Activated T-helper 1 cell treated with anti-CD3 and anti-CD28 coated beads, Interleukin-2, amount 50 U/mL, for 16 hours (primary cell): ENCODE data around the gene LIFR.
"Not testable (repeated sequence)": the region's sequence is repeated elsewhere in the genome, so short reads cannot be mapped to it uniquely, and the experiment has no call there.

Experiments used
- DNase-seq, 2 donors: peaks; one replicate each; pipeline ENCODE4 v3.0.0-alpha.2; 2020; ENCODE audit warnings: low read depth in 1 of 2, low spot score in 1 of 2

Gene LIFR, protein sequence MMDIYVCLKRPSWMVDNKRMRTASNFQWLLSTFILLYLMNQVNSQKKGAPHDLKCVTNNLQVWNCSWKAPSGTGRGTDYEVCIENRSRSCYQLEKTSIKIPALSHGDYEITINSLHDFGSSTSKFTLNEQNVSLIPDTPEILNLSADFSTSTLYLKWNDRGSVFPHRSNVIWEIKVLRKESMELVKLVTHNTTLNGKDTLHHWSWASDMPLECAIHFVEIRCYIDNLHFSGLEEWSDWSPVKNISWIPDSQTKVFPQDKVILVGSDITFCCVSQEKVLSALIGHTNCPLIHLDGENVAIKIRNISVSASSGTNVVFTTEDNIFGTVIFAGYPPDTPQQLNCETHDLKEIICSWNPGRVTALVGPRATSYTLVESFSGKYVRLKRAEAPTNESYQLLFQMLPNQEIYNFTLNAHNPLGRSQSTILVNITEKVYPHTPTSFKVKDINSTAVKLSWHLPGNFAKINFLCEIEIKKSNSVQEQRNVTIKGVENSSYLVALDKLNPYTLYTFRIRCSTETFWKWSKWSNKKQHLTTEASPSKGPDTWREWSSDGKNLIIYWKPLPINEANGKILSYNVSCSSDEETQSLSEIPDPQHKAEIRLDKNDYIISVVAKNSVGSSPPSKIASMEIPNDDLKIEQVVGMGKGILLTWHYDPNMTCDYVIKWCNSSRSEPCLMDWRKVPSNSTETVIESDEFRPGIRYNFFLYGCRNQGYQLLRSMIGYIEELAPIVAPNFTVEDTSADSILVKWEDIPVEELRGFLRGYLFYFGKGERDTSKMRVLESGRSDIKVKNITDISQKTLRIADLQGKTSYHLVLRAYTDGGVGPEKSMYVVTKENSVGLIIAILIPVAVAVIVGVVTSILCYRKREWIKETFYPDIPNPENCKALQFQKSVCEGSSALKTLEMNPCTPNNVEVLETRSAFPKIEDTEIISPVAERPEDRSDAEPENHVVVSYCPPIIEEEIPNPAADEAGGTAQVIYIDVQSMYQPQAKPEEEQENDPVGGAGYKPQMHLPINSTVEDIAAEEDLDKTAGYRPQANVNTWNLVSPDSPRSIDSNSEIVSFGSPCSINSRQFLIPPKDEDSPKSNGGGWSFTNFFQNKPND

GRCh38 chr5:38556599-38557307, at the start of gene LIFR:
Gene LIFR, minus strand, starts transcription at chr5:38556646. Its CDS starts 25,999 bp downstream, at chr5:38530647.
- peak; percentile 15 to 20 for DNase-seq

DNA sequence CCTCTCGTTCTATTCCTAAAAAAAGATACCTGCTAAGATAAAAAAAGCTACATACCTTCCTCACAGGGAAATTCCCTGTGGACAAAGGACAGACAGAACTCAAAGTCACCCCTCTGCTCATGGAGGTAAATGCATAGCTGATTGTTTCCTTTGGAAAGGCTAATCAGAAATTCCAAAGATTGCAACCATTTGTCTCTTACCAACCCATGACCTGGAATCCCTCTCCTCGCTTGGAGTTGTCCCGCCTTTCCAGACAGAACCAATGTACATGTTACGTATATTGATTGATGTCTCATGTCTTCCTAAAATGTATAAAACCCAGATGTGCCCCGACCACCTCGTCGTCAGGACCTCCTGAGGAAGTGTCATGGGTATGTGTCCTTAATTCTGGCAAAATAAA, 49.2 kb upstream of the LIFR start:
- no peak for DNase-seq

DNA sequence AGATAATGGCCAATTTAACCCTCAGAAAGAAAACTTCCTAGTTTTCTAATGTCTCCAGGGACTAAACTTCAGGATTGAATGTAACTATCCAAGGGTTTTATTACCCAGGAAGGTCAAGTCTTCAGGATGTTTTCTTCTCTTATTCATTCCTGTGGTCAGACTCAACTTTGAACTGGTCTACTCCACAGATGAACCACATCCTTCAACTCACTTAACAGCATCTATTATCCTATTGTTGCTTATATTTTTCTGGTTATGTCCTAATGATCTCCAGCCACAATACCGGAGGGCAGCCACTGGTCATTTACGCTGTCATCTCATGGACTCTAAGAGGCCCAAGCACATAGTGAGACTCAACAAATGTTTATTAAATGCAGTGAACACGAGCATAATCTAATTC, 47.2 kb upstream of the LIFR start:
- DNase-seq: no peak

DNA sequence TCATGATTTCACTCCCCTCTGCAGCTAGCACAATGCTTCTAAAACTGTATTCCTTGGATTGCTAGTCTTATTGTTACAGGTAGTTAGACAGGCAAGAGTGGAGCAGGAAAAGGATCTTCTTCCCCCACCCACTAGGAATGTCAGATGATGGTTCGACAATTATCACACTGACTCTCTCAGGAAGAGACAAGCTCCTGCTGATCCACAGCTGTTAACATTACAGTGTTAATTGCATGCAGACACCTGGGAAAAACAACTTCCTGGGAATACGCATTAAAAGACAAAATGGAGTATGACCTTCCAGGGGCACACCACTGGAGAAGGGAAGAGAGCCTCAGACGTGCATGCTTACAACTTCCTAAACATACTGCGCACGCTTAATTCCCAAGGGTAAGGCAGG, 46.2 kb upstream of the LIFR start:
- DNase-seq: no peak

- DNase-seq: no peak
Measured at GRCh38 chr5:38601863-38602298, 45.4 kb upstream of the LIFR start.

GRCh38 chr5:38601133-38601862, 44.9 kb upstream of the LIFR start:
- no peak for DNase-seq

DNA sequence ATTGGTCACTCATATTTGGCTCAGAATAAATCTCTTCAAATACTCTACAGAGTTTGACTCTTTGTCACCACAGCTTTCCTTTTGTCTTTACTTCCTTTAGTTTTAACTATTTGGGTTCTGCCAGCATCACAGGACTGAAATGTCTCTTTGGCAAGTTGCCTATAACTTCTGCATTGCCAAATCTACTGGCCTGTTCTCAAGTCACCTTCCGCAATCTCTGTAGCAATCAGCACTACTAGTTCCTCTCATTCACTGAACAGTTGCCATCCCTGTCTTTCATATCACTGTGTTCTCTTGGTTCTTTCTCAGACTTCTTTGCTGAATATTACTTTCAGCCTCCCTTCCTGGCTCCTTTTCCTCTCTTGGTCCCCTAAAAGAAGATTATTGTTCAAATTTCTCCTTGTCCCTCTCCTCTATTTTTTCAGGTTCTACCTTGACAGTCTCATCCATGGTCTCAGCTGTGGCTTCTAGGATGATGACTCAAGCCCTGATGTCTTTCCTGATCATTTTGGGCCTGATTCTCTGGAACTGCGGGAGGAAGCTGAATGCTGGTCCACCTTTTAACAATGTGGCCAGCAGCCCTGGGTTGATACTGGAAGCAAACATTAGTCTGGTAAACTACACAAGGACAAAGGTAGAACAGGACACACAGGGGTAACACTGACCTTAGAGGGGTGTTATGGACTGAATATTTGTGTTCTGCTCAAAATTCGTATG, 44.0 kb upstream of the LIFR start:
- DNase-seq: no peak

GRCh38 chr5:38599751-38600150, 43.3 kb upstream of the LIFR start:
- DNase-seq: not testable (repeated sequence)

GRCh38 chr5:38598994-38599617, 42.7 kb upstream of the LIFR start:
- no peak for DNase-seq

DNA sequence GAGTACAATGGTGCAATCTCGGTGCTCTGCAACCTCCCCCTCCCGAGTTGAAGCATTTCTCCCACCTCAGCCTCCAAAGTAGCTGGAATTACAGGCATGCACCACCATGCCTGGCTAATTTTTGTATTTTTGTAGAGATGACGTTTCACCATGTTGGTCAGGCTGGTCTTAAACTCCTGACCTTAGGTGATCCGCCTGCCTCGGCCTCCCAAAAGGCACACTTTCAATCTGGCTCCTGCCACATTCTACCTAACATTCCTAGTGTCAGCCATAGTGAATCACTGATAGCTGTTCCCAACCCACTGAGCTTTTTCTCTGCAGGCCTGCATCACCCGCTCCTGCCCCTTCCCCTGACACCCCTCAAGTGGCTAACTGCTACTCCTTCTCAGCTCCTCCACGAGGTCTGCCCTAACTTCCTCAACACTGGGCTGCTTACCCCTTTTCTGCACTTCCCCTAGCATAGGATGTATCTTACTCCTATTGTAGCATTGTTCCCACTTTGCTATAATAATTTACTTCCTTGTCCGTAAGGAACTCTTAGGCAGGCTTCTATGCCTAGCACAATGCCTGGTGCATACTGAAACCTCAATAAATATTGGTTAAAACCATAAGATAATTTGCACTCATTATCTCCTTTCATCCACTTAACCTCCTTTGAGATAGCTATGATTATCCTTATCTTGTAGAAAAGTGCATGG, 42.0 kb upstream of the LIFR start:
- no peak for DNase-seq

DNA sequence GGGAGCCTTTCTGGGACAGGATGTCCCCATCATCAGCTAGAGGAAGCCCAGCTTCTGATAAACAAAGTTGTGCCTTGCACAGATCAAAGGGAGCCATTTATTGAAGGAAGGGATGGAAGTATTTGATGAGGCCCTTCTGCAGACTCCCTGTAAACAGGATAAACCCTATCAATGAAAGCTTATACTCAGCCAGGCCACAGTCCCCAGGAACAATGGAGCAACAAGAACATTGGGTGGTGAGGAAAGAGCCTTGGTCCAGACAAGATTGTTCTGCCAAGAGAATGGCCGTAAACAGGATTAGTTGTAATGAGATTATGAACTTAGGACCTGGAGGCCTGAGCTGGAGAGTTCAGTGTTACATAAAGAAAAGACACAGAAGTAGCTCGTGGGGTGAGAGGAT, 40.5 kb upstream of the LIFR start:
- DNase-seq: no peak

- no peak for DNase-seq
Measured at GRCh38 chr5:38595132-38595745, 38.8 kb upstream of the LIFR start.

DNA sequence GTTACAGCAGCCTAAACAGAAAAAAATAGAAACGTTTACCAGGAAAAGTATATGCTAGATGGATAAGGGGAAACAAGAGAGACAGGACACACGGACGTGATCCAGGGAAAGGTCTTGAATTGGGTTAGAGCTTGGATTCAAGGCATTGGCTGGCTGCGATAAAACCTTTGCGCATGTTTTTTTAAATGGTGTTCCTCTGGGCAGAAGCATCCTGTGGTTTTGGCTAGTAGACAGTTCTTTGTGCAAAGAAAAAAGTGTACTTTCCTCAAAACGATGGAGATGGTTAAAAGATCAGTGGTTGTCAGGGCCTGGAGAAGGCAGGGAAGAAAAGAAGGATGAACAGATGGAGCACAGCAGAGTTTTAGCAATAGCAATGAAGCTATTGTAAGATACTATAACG, 37.5 kb upstream of the LIFR start:
- no peak for DNase-seq

DNA sequence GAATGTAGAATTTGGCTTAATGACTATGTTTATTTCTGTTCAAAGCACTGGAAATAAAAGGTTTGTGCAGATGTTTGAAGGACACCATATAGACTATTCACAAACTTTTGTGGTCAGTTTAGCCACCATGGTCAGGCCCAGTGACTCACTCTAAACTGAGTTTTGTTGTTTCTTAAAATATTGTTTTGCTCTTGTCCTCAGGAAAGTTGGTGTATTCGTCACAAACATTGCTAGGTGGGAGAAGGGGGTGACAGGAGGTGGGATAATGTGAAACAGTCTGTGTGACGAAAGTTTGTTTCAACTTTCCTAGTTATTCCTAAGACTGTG, 35.0 kb upstream of the LIFR start:
- DNase-seq: no peak

GRCh38 chr5:38590838-38591522, 34.5 kb upstream of the LIFR start:
- DNase-seq: no peak

DNA sequence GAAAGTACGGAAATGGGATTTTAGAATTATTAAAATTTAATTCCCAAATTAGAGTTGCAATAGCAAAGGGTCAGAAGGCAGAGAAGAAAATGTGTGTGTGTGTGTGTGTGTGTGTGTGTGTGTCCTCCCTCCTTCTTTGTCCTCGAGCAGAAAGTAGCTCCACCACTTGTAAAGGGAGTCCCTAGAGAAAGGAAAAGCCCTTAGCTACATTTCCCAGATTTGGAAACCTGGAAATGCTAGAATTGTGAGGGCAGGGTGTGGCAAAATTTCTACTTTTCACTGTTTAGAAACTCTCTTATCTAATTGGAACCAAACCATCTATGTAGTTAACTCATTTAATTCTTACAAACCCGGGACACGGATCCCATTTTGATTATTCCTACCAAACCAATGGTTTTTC, 33.2 kb upstream of the LIFR start:
- no peak for DNase-seq

- no peak for DNase-seq
Measured at GRCh38 chr5:38585816-38586215, 29.4 kb upstream of the LIFR start.

GRCh38 chr5:38583500-38583899, 27.1 kb upstream of the LIFR start:
- DNase-seq: no peak
